GM21360 (cell line): ENCODE measurements around the gene CRYL1.
A peak's percentile ranks its signal among the peaks of the same experiment; 100 is the strongest.

Experiments used
- ATAC-seq: cut with Tn5 transposase; IDR thresholded peaks from one replicate; pipeline ENCODE4 v1.9.1; 2021; ENCODE audit warnings: mild to moderate bottlenecking, moderate library complexity; ENCODE audit not compliant: unreplicated experiment

The CRYL1 gene

DNA sequence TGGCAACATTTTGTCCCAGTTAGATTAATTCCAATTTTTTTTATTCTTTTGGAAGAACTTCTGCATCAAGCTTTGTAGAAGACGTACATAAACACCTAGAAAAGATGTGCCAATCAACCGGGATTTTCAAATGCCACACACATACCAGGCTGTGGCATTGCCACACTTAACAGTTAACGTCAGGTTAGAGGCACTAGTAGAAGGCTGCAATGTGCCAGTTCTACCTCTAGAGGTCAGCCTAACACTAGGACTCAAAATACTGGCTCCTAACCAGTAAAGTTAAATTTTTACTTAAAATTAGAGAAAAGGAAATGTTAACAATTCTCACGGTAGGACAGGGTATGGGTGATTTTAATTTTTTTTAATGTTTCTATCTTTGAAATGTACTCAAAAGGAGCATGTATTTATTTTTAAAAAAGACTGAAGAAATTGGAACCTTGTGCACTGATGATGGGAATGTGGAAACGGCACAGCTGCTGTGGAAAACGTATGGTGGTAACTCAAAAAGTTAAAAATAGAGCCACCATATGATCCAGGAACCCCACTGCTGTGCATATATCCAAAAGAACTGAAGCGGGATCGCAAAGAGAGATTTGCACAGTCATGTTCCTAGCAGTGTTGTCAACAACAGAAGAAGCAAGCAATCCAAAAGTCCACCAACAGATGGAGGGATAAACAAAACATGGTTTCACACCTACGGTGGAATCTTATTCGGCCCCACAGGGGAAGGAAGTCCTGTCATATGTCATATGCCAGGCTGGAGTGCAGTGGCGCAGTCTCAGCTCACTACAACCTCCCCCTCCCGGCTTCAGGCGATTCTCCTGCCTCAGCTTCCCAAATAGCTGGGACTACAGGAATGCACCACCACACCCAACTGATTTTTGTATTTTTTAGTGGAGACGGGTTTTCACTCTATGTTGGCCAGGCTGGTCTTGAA lies 30.3 kb downstream of the CRYL1 start:
- ATAC-seq = peak; percentile 54

- no peak for ATAC-seq
Observed at GRCh38 chr13:20494656-20495055, 31.0 kb downstream of the CRYL1 start.

GRCh38 chr13:20492641-20493040 lies 33.0 kb downstream of the CRYL1 start:
- no peak for ATAC-seq

- ATAC-seq = no peak
Observed at GRCh38 chr13:20491926-20492435, 33.7 kb downstream of the CRYL1 start.

GRCh38 chr13:20489185-20489820 lies 36.4 kb downstream of the CRYL1 start:
- peak; percentile 73 for ATAC-seq

DNA sequence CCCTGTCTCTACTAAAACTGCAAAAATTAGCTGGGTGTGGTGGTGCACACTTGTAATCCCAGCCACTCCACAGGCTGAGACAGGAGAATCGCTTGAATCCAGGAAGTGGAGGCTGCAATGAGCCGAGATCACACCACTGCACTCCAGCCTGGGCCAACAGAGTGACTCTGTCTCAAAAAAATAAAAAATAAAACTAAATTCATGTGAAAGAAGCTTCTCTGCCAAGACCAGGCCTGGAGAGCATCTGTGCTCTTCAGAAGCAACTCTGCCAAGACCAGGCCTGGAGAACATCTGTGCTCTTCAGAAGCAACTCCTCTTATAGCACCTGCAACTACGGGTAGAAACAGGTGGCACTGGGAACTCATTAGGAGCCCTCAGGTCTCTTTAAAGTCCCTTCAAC lies 37.7 kb downstream of the CRYL1 start:
- no peak for ATAC-seq

- no peak for ATAC-seq
Observed at GRCh38 chr13:20482787-20483186, 42.9 kb downstream of the CRYL1 start.

DNA sequence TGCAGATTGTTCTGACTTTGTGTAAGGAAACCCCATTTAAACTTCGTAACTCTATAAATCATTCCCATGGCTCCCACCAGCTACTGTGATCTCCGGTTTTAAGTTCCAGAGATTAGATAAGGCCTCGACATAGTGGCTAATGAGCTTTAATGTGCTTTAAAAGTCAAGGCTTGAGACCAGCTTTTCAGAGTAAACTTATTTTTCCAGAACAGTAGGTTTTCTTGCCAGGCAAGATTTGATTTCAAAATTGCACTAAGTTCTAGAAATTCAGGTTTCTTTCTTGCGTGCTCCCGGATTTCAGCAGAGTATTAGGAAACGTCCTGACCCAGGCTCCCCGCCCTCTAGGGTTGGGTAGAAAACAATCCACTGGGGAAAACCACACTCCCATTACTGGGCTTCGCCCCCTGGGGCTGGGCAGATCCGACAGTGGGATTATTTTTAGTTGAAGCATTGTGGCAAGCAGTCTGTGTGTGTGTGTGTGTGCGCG lies 43.3 kb downstream of the CRYL1 start:
- no peak for ATAC-seq

- no peak for ATAC-seq
Observed at GRCh38 chr13:20477394-20477793, 48.3 kb downstream of the CRYL1 start.

DNA sequence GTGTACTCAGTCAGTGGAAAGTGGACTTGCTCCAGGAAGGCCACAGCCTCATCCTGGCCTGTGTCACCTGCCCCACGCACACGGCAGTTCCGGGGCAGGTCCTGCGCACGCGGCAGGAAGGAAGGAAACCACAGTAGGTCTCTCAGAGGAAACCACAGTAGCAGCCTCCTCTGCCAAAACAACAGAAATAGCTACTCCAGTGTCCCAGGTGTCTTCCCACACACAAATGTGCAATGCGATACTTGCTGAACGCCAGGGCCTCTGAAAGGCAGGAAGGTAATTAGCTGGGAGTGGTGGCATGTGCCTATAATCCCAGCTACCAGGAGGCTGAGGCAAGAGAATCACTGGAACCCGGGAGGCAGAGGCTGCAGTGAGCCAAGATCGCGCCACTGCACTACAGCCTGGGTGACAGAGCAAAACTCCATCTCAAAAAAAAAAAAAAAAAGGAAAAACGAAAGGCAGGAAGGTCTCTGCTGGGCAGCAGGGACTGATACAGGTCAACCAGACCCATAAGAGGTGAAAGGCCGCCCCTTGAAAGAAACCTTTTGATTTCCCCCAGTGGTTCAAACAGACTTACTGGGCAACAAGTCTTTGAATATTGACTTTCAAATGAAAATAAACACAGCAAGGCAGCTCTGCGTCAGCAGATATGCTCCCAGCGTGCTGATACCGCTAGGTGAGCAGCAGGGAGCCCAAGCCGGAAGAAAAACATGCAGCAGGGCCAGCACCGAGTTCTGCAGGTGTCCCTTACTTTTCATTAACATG lies 49.5 kb downstream of the CRYL1 start:
- ATAC-seq = peak; percentile 89

GRCh38 chr13:20474515-20474914 lies 51.1 kb downstream of the CRYL1 start:
- no peak for ATAC-seq

DNA sequence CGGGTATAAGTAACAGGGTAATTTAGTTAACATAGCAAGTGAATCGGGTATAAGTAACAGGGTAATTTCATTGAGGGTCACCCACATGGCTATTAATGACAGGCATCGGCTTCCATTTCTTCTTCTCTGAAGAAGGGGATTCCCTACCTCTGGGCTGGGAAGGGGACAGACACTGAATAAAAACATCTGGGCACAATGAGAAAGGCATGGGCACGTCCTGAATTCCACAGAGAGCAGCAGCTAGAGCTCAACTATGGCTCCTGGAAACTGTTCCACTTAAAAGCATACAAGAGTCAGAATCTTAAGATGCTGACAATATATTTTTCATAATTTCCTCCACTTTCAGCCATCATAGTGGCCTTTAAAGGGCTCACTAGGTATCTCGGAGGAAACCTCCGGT lies 51.8 kb downstream of the CRYL1 start:
- no peak for ATAC-seq

- no peak for ATAC-seq
Observed at GRCh38 chr13:20473139-20473538, 52.5 kb downstream of the CRYL1 start.

DNA sequence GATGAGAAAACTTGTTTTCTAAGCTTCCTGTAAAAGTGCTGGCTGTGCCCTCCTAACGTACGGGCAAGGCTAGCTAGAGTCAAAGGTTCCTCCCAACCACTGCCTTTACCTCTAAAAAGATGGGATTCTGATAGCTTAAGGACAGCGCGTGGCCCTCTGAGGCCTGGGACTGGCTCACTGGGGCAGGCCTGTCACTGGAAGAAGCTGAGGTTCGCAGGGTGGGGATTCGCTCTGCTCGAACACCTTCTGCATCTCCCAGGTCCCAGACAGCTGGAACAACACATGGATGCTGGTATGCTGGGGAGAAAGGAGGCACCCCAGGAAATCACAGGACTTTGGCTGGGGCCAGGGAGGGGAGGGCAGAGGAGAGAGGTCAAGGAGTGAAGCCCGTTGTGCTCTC lies 53.1 kb downstream of the CRYL1 start:
- no peak for ATAC-seq

DNA sequence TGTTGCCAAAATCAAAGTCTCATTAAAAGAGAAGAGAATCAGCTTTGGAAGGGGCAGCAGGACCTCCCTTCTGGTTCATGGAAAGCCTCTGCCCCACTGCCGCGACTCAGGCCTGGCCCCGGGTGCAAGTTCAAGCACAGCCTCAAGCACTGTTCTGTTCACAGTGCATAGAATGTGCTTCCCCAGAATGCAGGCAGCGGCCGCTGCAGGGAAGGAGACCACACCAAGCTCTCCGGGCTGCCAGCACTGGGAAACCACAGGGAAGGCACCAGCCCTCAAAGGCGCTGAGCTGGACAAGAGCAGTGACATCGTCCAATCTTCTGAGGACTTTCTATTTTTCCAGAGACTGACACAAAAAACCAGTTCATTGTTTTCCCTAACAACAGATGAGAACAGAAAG lies 55.5 kb downstream of the CRYL1 start:
- ATAC-seq = no peak

GRCh38 chr13:20466371-20466770 lies 59.3 kb downstream of the CRYL1 start:
- ATAC-seq = no peak

DNA sequence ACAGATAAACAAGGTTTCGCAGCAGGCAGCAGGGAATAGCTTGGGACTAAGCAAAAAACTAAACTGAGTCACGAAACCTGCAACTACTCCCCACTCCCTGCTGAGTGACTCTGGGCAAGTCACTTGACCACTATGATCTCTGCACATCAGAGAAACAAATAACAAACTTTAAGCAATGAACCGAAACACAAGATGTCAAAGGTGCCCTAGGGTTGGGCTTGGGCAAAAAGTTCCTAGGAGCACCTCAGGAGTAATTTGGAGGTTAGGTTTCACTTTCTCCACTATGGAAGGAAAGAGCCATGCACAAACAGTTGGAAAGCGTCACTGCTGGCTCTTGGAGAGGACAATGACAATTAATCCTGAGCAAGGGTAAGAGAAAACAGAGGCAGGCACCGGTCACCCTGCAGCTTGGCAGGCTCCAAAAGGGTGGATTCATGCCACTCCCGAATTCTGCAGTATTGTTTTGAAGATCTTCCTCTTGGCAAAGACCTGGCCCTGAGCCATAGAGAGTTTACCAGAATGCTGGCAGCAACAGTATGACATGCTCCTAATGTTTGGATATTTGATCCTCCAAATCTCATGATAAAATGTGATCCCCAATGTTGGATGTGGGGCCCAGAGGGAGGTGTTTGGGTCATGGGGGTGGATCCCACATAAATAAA lies 60.3 kb downstream of the CRYL1 start:
- no peak for ATAC-seq

- ATAC-seq = no peak
Observed at GRCh38 chr13:20462921-20463320, 62.7 kb downstream of the CRYL1 start.

GRCh38 chr13:20462533-20462915 lies 63.1 kb downstream of the CRYL1 start:
- no peak for ATAC-seq

DNA sequence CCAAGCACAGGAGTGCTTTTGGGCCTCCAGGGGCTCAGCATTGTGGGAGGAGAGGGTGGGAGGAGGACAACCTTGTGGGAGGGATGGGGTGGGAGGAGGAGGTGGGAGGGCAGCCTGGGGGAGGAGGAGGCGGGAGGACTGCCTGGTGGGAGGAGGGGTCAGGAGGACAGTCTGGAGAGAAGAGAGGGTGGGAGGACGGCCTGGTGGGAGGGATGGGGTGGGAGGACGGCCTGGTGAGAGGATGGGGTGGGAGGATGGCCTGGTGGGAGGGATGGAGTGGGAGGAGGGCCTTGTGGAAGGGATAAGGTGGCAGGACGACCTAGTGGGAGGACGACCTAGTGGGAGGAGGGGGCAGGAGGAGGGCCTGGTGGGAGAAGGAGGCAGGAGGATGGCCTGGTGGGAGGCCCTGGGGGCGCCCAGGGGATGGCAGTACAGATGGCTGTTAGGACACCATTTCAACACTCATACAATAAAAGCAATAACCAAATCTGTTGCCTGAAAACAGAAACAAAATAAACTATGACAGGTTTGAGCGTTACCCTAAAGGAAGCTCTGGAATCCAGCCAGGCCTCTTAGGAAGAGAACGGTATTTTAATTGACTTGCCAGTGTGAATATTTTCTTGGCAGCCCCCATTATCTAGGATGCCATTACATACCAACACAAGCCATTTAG lies 63.7 kb downstream of the CRYL1 start:
- no peak for ATAC-seq
